OCI-LY3 (cell line): ENCODE data around the gene COL4A2.
A peak's percentile ranks its signal among the peaks of the same experiment; 100 is the strongest.

ENCODE experiments used
- H2AFZ ChIP-seq: fragments of 200-600, 300-600 bp; shearing (Covaris generic); 2 replicates; pipeline ENCODE4 v1.6.0; 2014; ENCODE audit warnings: antibody characterized with exemption, low read depth, low read length
- H3K27ac ChIP-seq: fragments of 200-600, 300-600 bp; sonication (generic); 2 replicates; pipeline ENCODE4 v1.5.1; 2014; ENCODE audit warnings: mild to moderate bottlenecking, low read length, moderate library complexity, mixed read lengths
- H3K27me3 ChIP-seq: fragments of 200-600, 300-600 bp; sonication (generic); 2 replicates; pipeline ENCODE4 v1.6.1; 2014; ENCODE audit warnings: low read depth, low read length, mixed read lengths
- H3K36me3 ChIP-seq: fragments of 200-600, 300-600 bp; sonication (generic); replicated peaks from 2 replicates; pipeline ENCODE3; 2014; ENCODE audit warnings: low read depth, low read length, mixed read lengths
- H3K4me1 ChIP-seq: fragments of 300-600, 200-600 bp; sonication (generic); 2 replicates; pipeline ENCODE4 v1.6.1; 2014; ENCODE audit warnings: low read length, mixed read lengths
- H3K4me2 ChIP-seq: fragments of 200-600, 300-600 bp; sonication (generic); 2 replicates; pipeline ENCODE4 v1.6.1; 2014; ENCODE audit warnings: low read length, mixed read lengths
- H3K4me3 ChIP-seq: fragments of 300-600, 200-600 bp; sonication (generic); 2 replicates; pipeline ENCODE4 v1.5.1; 2014; ENCODE audit warnings: antibody characterized with exemption, mild to moderate bottlenecking, low read length, moderate library complexity
- H3K79me2 ChIP-seq: fragments of 300-600, 200-600 bp; shearing (Covaris generic); 2 replicates; pipeline ENCODE4 v1.6.1; 2014; ENCODE audit warnings: mild to moderate bottlenecking, low read length, mixed read lengths
- H3K9ac ChIP-seq: fragments of 300-600, 200-600 bp; shearing (Covaris generic); 2 replicates; pipeline ENCODE4 v1.6.0; 2014; ENCODE audit warnings: mild to moderate bottlenecking, low read length, moderate library complexity
- H3K9me3 ChIP-seq: fragments of 200-600, 300-600 bp; shearing (Covaris generic); 2 replicates; pipeline ENCODE4 v1.6.1; 2014; ENCODE audit warnings: low read length, mixed read lengths; ENCODE audit not compliant: insufficient read depth
- H4K20me1 ChIP-seq: fragments of 200-600, 300-600 bp; sonication (generic); 2 replicates; pipeline ENCODE4 v1.6.1; 2016; ENCODE audit warnings: low read length, mixed read lengths; ENCODE audit not compliant: insufficient read depth
- CTCF ChIP-seq: fragments of 200-600, 300-600 bp; sonication (generic); IDR thresholded peaks from 2 replicates; pipeline ENCODE4 v1.5.1; 2014; ENCODE audit warnings: antibody characterized with exemption, low read length, low read depth
- EZH2phosphoT487 ChIP-seq: fragments of 200-600 bp; shearing (Covaris generic); IDR thresholded peaks from 2 replicates; pipeline ENCODE4 v1.6.1; 2018; ENCODE audit warnings: antibody characterized with exemption, mixed run types, low read depth

The COL4A2 gene

GRCh38 chr13:110458017-110458416 is 150.9 kb downstream of the COL4A2 start:
- no peak for TF ChIP-seq EZH2phosphoT487
- TF ChIP-seq CTCF: no peak
- H3K79me2 ChIP-seq: no peaks in the 10 kb centered on the region
- peaks cover 28% of the 10 kb centered on the region for H3K4me1 ChIP-seq
- H3K36me3 ChIP-seq: no peaks in the 10 kb centered on the region
- no peak overlapping the region for H3K27ac ChIP-seq
- H2AFZ ChIP-seq: no peak overlapping the region
- no peaks in the 10 kb centered on the region for H3K9me3 ChIP-seq
- H3K9ac ChIP-seq: no peak overlapping the region
- H3K4me3 ChIP-seq: no peak overlapping the region
- 0 out of 2 replicates have a peak overlapping the region, but pooled peaks have one; percentile 47 for H3K4me2 ChIP-seq
- no peaks in the 10 kb centered on the region for H4K20me1 ChIP-seq
- peaks cover 65% of the 10 kb centered on the region for H3K27me3 ChIP-seq

GRCh38 chr13:110458594-110459365 is 151.7 kb downstream of the COL4A2 start:
- H2AFZ ChIP-seq: no peak overlapping the region
- no peak overlapping the region for H3K27ac ChIP-seq
- H3K4me1 ChIP-seq: peaks cover 32% of the 10 kb centered on the region
- TF ChIP-seq EZH2phosphoT487: no peak
- no peak for TF ChIP-seq CTCF
- no peak overlapping the region for H3K4me3 ChIP-seq
- H3K4me2 ChIP-seq: peak overlapping the region; percentile 47
- no peaks in the 10 kb centered on the region for H3K36me3 ChIP-seq
- H3K9me3 ChIP-seq: no peaks in the 10 kb centered on the region
- H3K27me3 ChIP-seq: peaks cover 68% of the 10 kb centered on the region
- H3K9ac ChIP-seq: no peak overlapping the region
- no peaks in the 10 kb centered on the region for H4K20me1 ChIP-seq
- H3K79me2 ChIP-seq: no peaks in the 10 kb centered on the region

- Histone ChIP-seq H3K4me2 (no peak overlapping the region), H3K9me3 (no peaks in the 10 kb centered on the region), H3K4me1 (peaks cover 51% of the 10 kb centered on the region), H3K79me2 (no peaks in the 10 kb centered on the region), H3K9ac (no peak overlapping the region), H3K36me3 (no peaks in the 10 kb centered on the region), H3K4me3 (no peak overlapping the region), H3K27ac (no peak overlapping the region), H3K27me3 (peaks cover 63% of the 10 kb centered on the region), H4K20me1 (no peaks in the 10 kb centered on the region), H2AFZ (no peak overlapping the region)
- TF ChIP-seq EZH2phosphoT487: no peak
- no peak for TF ChIP-seq CTCF
Measured at GRCh38 chr13:110462091-110462490, 155.0 kb downstream of the COL4A2 start.

GRCh38 chr13:110463156-110463555 is 156.1 kb downstream of the COL4A2 start:
- H3K4me3 ChIP-seq: no peak overlapping the region
- no peak overlapping the region for H2AFZ ChIP-seq
- H3K79me2 ChIP-seq: no peaks in the 10 kb centered on the region
- no peak for TF ChIP-seq EZH2phosphoT487
- no peak for TF ChIP-seq CTCF
- no peak overlapping the region for H3K27ac ChIP-seq
- peaks cover 64% of the 10 kb centered on the region for H3K27me3 ChIP-seq
- H3K9me3 ChIP-seq: no peaks in the 10 kb centered on the region
- no peaks in the 10 kb centered on the region for H4K20me1 ChIP-seq
- H3K36me3 ChIP-seq: no peaks in the 10 kb centered on the region
- no peak overlapping the region for H3K9ac ChIP-seq
- H3K4me2 ChIP-seq: no peak overlapping the region
- H3K4me1 ChIP-seq: peaks cover 52% of the 10 kb centered on the region
